HepG2 (cell line): ENCODE results near the gene TTC31. TPM values are rescaled to one million over a fixed set of nuclear protein-coding genes. Genes with fewer than 3 reads are reported as not detected.

Experiments used
- ARNT2 ChIP-seq: sonication (generic); formaldehyde crosslinking; IDR thresholded peaks from 2 replicates; pipeline ENCODE4 v1.8.0; 2022; ENCODE audit warnings: mild to moderate bottlenecking, low read depth, missing genetic modification reagents, moderate library complexity
- HDAC2 ChIP-seq: sonication (generic); formaldehyde crosslinking; IDR thresholded peaks from 2 replicates; pipeline ENCODE4 v1.4.0; 2020; ENCODE audit warnings: missing genetic modification reagents
- IRX3 ChIP-seq: sonication (generic); formaldehyde crosslinking; IDR thresholded peaks from 2 replicates; pipeline ENCODE4 v1.8.1; 2023; ENCODE audit warnings: mild to moderate bottlenecking, low read depth, missing genetic modification reagents, borderline replicate concordance
- KAT8 ChIP-seq: IDR thresholded peaks from 2 replicates; pipeline ENCODE4 v1.6.1; 2016; ENCODE audit warnings: missing genetic modification reagents, missing compliant biosample characterization
- KDM5B ChIP-seq: sonication (generic); formaldehyde crosslinking; IDR thresholded peaks from 2 replicates; pipeline ENCODE4 v1.4.0; 2020; ENCODE audit warnings: missing genetic modification reagents, mild to moderate bottlenecking, borderline replicate concordance
- NFYC ChIP-seq: IDR thresholded peaks from 2 replicates; pipeline ENCODE4 v1.6.1; 2016; ENCODE audit warnings: missing genetic modification reagents, missing compliant biosample characterization
- PHF20 ChIP-seq: sonication (generic); formaldehyde crosslinking; IDR thresholded peaks from 2 replicates; pipeline ENCODE4 v1.5.0; 2020; ENCODE audit warnings: mild to moderate bottlenecking, missing genetic modification reagents
- PHF21A ChIP-seq: sonication (generic); formaldehyde crosslinking; IDR thresholded peaks from 2 replicates; pipeline ENCODE4 v1.5.0; 2020; ENCODE audit warnings: mild to moderate bottlenecking, missing genetic modification reagents
- PLRG1 ChIP-seq: fragments of 450-650 bp; conservative IDR thresholded peaks from 2 replicates; pipeline ENCODE4 v1.6.1; 2016
- PREB ChIP-seq: sonication (generic); formaldehyde crosslinking; IDR thresholded peaks from 2 replicates; pipeline ENCODE4 v1.4.0; 2020; ENCODE audit warnings: missing genetic modification reagents
- SALL1 ChIP-seq: sonication (generic); formaldehyde crosslinking; IDR thresholded peaks from 2 replicates; pipeline ENCODE4 v1.8.0; 2022; ENCODE audit warnings: mild to moderate bottlenecking, missing genetic modification reagents
- TOPORS ChIP-seq: sonication (generic); formaldehyde crosslinking; IDR thresholded peaks from 2 replicates; pipeline ENCODE4 v1.8.0; 2023; ENCODE audit warnings: mild to moderate bottlenecking, missing genetic modification reagents
- ZBTB25 ChIP-seq: IDR thresholded peaks from 2 replicates; pipeline ENCODE4 v1.6.1; 2018; ENCODE audit warnings: missing genetic modification reagents
- ZFP90 ChIP-seq: sonication (generic); formaldehyde crosslinking; IDR thresholded peaks from 2 replicates; pipeline ENCODE4 v1.8.0; 2022; ENCODE audit warnings: missing genetic modification reagents, mild to moderate bottlenecking, inconsistent platforms, borderline replicate concordance
- ZMYM2 ChIP-seq: sonication (generic); formaldehyde crosslinking; IDR thresholded peaks from 2 replicates; pipeline ENCODE4 v1.8.0; 2022; ENCODE audit warnings: mild to moderate bottlenecking, missing genetic modification reagents
- ZNF18 ChIP-seq: sonication (generic); formaldehyde crosslinking; IDR thresholded peaks from 2 replicates; pipeline ENCODE4 v1.8.0; 2022; ENCODE audit warnings: mild to moderate bottlenecking, missing genetic modification reagents; ENCODE audit not compliant: insufficient replicate concordance
- ZNF276 ChIP-seq: sonication (generic); formaldehyde crosslinking; IDR thresholded peaks from 2 replicates; pipeline ENCODE4 v1.4.0; 2020; ENCODE audit warnings: mild to moderate bottlenecking, low read depth, missing genetic modification reagents
- ZNF616 ChIP-seq: sonication (generic); formaldehyde crosslinking; IDR thresholded peaks from 2 replicates; pipeline ENCODE4 v1.5.0; 2020; ENCODE audit warnings: low read depth, mild to moderate bottlenecking, missing genetic modification reagents
- ZNF674 ChIP-seq: sonication (generic); formaldehyde crosslinking; IDR thresholded peaks from 2 replicates; pipeline ENCODE4 v1.5.0; 2020; ENCODE audit warnings: low read depth, mild to moderate bottlenecking, missing genetic modification reagents
- ZNF704 ChIP-seq: sonication (generic); formaldehyde crosslinking; IDR thresholded peaks from 2 replicates; pipeline ENCODE4 v1.8.1; 2023; ENCODE audit warnings: mild to moderate bottlenecking, inconsistent platforms, moderate library complexity, missing genetic modification reagents, borderline replicate concordance
- ZSCAN12 ChIP-seq: sonication (generic); formaldehyde crosslinking; IDR thresholded peaks from 2 replicates; pipeline ENCODE4 v1.9.0; 2021; ENCODE audit warnings: mild to moderate bottlenecking, missing genetic modification reagents
- ZZZ3 ChIP-seq: sonication (generic); formaldehyde crosslinking; IDR thresholded peaks from 2 replicates; pipeline ENCODE4 v1.4.0; 2020; ENCODE audit warnings: missing genetic modification reagents, mild to moderate bottlenecking, borderline replicate concordance
- polyA plus RNA-seq, 8 experiments: library from polyadenylated mRNA; depleted of rRNA in 3 of 8; stranded (reverse) in 7 of 8; unstranded in 1 of 8; fragments of >200 nt; fragmentation: Illumina TruSeq in 4 of 8; extraction: Trizol in 4 of 8; gene quantifications; 2 replicates each; pipeline versions ENCODE4 v1.2.1 to v1.2.3, GENCODE V29; 2011 to 2016; ENCODE audit warnings: low read depth in 4 of 8, missing spikeins in 1 of 8, mixed read lengths in 1 of 8; ENCODE audit not compliant: insufficient read depth in 1 of 8
- total RNA-seq, 5 experiments: library from RNA; depleted of rRNA; stranded (reverse); fragments of >200 nt; fragmentation: Illumina TruSeq; extraction: Trizol; gene quantifications; 2 replicates each; pipeline ENCODE4 v1.2.3, GENCODE V29; 2016; ENCODE audit warnings: low read depth in 1 of 5

Gene TTC31
- total and polyA plus RNA-seq, 2 of the 13 experiments (the other 11 are each of a cell fraction or from before 2014, with no cell fraction given), result 28.3 to 39.5 TPM

GRCh38 chr2:74497777-74498499 is 15.1 kb downstream of the TTC31 start (continued):
- 0 out of 2 replicates have a peak, but pooled peaks have one; percentile 31 for TF ChIP-seq ZFP90 (CRISPR knock-in tag)
- TF ChIP-seq ZBTB25, result no peak
- TF ChIP-seq PREB (CRISPR knock-in tag), result 0 out of 2 replicates have a peak, but pooled peaks have one; percentile 64
- TF ChIP-seq ZSCAN12 (CRISPR knock-in tag), result no peak
- no peak for TF ChIP-seq PLRG1
- TF ChIP-seq ARNT2, result 0 out of 2 replicates have a peak, but pooled peaks have one; percentile 22
- 0 out of 2 replicates have a peak, but pooled peaks have one; percentile 23 for TF ChIP-seq HDAC2 (CRISPR knock-in tag)
- TF ChIP-seq ZNF704 (CRISPR knock-in tag), result 0 out of 2 replicates have a peak, but pooled peaks have one; percentile 58
- TF ChIP-seq ZNF276 (CRISPR knock-in tag), result 0 out of 2 replicates have a peak, but pooled peaks have one; percentile 40
- peak; percentile 54; the same call in 1 of the 2 replicates for TF ChIP-seq ZMYM2
- TF ChIP-seq ZNF18 (CRISPR knock-in tag), result peak; percentile 45
- no peak for TF ChIP-seq NFYC
- TF ChIP-seq KAT8 (CRISPR knock-in tag), result peak; percentile 54; the same call in 1 of the 2 replicates
- TF ChIP-seq ZNF616 (CRISPR knock-in tag), result 0 out of 2 replicates have a peak, but pooled peaks have one; percentile 83
- no peak for TF ChIP-seq ZNF674
- peak; percentile 76; the same call in 1 of the 2 replicates for TF ChIP-seq IRX3 (CRISPR knock-in tag)
- TF ChIP-seq SALL1, result peak; percentile 24; the same call in 1 of the 2 replicates
- TF ChIP-seq PHF21A (CRISPR knock-in tag), result 0 out of 2 replicates have a peak, but pooled peaks have one; percentile 21
- peak; percentile 32; the same call in 1 of the 2 replicates for TF ChIP-seq PHF20 (CRISPR knock-in tag)
- 0 out of 2 replicates have a peak, but pooled peaks have one; percentile 48 for TF ChIP-seq TOPORS (CRISPR knock-in tag)
- no peak for TF ChIP-seq ZZZ3 (CRISPR knock-in tag)
- TF ChIP-seq KDM5B (CRISPR knock-in tag), result peak; percentile 81; the same call in 1 of the 2 replicates
